ENCODE results near the gene DCAF7.

DNA sequence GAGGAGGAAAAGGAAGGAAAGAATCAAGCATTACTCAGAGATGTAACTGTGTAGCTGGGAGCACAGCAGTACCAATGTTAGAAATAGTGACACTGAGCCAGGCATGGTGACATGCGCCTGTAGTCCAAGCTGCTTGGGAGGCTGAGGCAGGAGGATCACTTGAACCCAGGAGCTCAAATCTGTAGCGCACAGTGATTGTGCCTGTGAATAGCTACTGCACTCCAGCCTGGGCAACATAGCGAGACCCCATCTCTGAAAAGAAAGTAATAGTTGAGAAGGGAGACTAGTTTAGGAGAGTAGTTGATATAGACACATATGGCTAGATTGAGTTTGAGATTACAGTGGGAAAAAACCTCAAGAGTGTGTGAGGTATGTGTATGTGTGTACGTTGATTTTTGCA lies 89.8 kb downstream of the DCAF7 start:
- TF ChIP-seq, protein P1, sequence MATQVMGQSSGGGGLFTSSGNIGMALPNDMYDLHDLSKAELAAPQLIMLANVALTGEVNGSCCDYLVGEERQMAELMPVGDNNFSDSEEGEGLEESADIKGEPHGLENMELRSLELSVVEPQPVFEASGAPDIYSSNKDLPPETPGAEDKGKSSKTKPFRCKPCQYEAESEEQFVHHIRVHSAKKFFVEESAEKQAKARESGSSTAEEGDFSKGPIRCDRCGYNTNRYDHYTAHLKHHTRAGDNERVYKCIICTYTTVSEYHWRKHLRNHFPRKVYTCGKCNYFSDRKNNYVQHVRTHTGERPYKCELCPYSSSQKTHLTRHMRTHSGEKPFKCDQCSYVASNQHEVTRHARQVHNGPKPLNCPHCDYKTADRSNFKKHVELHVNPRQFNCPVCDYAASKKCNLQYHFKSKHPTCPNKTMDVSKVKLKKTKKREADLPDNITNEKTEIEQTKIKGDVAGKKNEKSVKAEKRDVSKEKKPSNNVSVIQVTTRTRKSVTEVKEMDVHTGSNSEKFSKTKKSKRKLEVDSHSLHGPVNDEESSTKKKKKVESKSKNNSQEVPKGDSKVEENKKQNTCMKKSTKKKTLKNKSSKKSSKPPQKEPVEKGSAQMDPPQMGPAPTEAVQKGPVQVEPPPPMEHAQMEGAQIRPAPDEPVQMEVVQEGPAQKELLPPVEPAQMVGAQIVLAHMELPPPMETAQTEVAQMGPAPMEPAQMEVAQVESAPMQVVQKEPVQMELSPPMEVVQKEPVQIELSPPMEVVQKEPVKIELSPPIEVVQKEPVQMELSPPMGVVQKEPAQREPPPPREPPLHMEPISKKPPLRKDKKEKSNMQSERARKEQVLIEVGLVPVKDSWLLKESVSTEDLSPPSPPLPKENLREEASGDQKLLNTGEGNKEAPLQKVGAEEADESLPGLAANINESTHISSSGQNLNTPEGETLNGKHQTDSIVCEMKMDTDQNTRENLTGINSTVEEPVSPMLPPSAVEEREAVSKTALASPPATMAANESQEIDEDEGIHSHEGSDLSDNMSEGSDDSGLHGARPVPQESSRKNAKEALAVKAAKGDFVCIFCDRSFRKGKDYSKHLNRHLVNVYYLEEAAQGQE (IDR thresholded peaks at IDR 0.05), result no peak
- no peak for TF ChIP-seq RAD21 (IDR thresholded peaks at IDR 0.05)
